B cell (primary cell): ENCODE measurements around the gene CACNG8. TPM values are rescaled to one million over a fixed set of nuclear protein-coding genes. Genes with fewer than 3 reads are reported as not detected.

Experiments
- ATAC-seq: fragments of 200-7000 bp; cut with Tn5 transposase; one replicate; pipeline ENCODE4 v1.10.0; 2021; ENCODE audit warnings: low read depth, mild to moderate bottlenecking, moderate number of reproducible peaks, moderate library complexity
- CTCF ChIA-PET: fragments of 350-600 bp; sonication (Branson Sonifier 250); formaldehyde crosslinking; loops from one replicate; lab custom pipeline; 2021; ENCODE audit warnings: antibody characterized with exemption, inconsistent platforms; lab: Charles Lee
- POLR2A ChIA-PET: fragments of 350-600 bp; sonication (Branson Sonifier 250); formaldehyde crosslinking; loops from one replicate; lab custom pipeline; 2021; ENCODE audit warnings: antibody characterized with exemption; lab: Charles Lee
- DNase-seq: peaks from one replicate; pipeline ENCODE4 v3.0.0; 2013
- H2AFZ ChIP-seq: 2 replicates; pipeline ENCODE4 v1.6.1; 2012; ENCODE audit warnings: mild to moderate bottlenecking, low read depth, low read length; ENCODE audit not compliant: insufficient read depth, poor library complexity, severe bottlenecking
- H3K27ac ChIP-seq, 2 donors: 1 replicate in 1 of 2; 2 replicates in 1 of 2; pipeline ENCODE4 v1.5.1; 2012 to 2013; ENCODE audit warnings: low read length in 2 of 2, mild to moderate bottlenecking in 2 of 2, moderate library complexity in 1 of 2
- H3K27me3 ChIP-seq, 4 experiments: fragments of 200-600 bp in 1 of 4; sonication (generic) in 1 of 4; replicated peaks in 1 of 4; 1 replicate in 2 of 4; 2 replicates in 2 of 4; pipeline versions ENCODE4 v1.6.1 to v1.7.0; 2013 to 2016; ENCODE audit warnings: low read length in 3 of 4, mild to moderate bottlenecking in 2 of 4, mixed read lengths in 1 of 4, moderate library complexity in 1 of 4; ENCODE audit not compliant: insufficient read depth in 4 of 4, control insufficient read depth in 3 of 4; ENCODE audit errors: control extremely low read depth in 1 of 4
- H3K36me3 ChIP-seq, 2 experiments: replicated peaks in 1 of 2; 1 replicate in 1 of 2; 2 replicates in 1 of 2; pipeline versions ENCODE4 v1.6.1 to v1.7.1; 2013; ENCODE audit warnings: low read length in 1 of 2; ENCODE audit not compliant: insufficient read depth in 2 of 2, control insufficient read depth in 1 of 2; ENCODE audit errors: control extremely low read depth in 1 of 2, extremely low read depth in 1 of 2
- H3K4me1 ChIP-seq, 2 donors: fragments of 200-600 bp in 1 of 2; sonication (generic) in 1 of 2; 1 replicate in 1 of 2; 2 replicates in 1 of 2; pipeline versions ENCODE4 v1.5.1 to v1.6.1; 2013 to 2017; ENCODE audit warnings: low read length in 2 of 2; ENCODE audit not compliant: control insufficient read depth in 2 of 2, insufficient read depth in 2 of 2
- H3K4me2 ChIP-seq: replicated peaks from 2 replicates; pipeline ENCODE3; 2012; ENCODE audit warnings: mild to moderate bottlenecking, low read depth, low read length; ENCODE audit not compliant: poor library complexity, severe bottlenecking
- H3K4me3 ChIP-seq, 5 experiments: fragments of 200-600 bp in 1 of 5; sonication (generic) in 1 of 5; 1 replicate in 3 of 5; 2 replicates in 2 of 5; pipeline versions ENCODE4 v1.5.1 to v1.7.0; 2011 to 2016; ENCODE audit warnings: low read length in 4 of 5, mild to moderate bottlenecking in 4 of 5, low read depth in 2 of 5, control low read depth in 1 of 5, moderate library complexity in 1 of 5; ENCODE audit not compliant: insufficient read depth in 1 of 5; ENCODE audit errors: control extremely low read depth in 1 of 5, extremely low read depth in 1 of 5
- H3K79me2 ChIP-seq: fragments of 200-600 bp; sonication (generic); one replicate; pipeline ENCODE4 v1.6.0; 2016; ENCODE audit warnings: low read length; ENCODE audit not compliant: control insufficient read depth, insufficient read depth
- H3K9ac ChIP-seq: fragments of 200-600 bp; sonication (generic); 2 replicates; pipeline ENCODE4 v1.6.1; 2017; ENCODE audit warnings: mild to moderate bottlenecking, low read length, moderate library complexity
- H3K9me3 ChIP-seq, 3 donors: one replicate each; pipeline versions ENCODE4 v1.6.1 to v1.7.1; 2013; ENCODE audit warnings: low read length in 2 of 3; ENCODE audit not compliant: control insufficient read depth in 2 of 3, insufficient read depth in 1 of 3; ENCODE audit errors: control extremely low read depth in 1 of 3
- H4K20me1 ChIP-seq: 2 replicates; pipeline ENCODE4 v1.6.0; 2012; ENCODE audit warnings: mild to moderate bottlenecking, low read length; ENCODE audit not compliant: insufficient read depth, control insufficient read depth, poor library complexity, severe bottlenecking
- H3K27ac Mint-ChIP-seq: one replicate; pipeline ENCODE4 v1.8.0; 2021; ENCODE audit warnings: mixed read lengths
- H3K27me3 Mint-ChIP-seq: one replicate; pipeline ENCODE4 v1.8.0; 2021; ENCODE audit warnings: mixed read lengths
- H3K4me1 Mint-ChIP-seq: one replicate; pipeline ENCODE4 v1.8.0; 2021; ENCODE audit warnings: mixed read lengths
- H3K4me3 Mint-ChIP-seq: one replicate; pipeline ENCODE4 v1.8.0; 2021; ENCODE audit warnings: mixed read lengths
- H3K9me3 Mint-ChIP-seq: one replicate; pipeline ENCODE4 v1.8.0; 2022; ENCODE audit warnings: mixed read lengths; ENCODE audit not compliant: insufficient read depth
- CTCF ChIP-seq: fragments of 200-600 bp; IDR thresholded peaks from one replicate; pipeline ENCODE4 v1.8.0; 2022; ENCODE audit warnings: antibody characterized with exemption, mild to moderate bottlenecking
- EZH2 ChIP-seq: IDR thresholded peaks from 2 replicates; pipeline ENCODE4 v1.6.1; 2012; ENCODE audit warnings: borderline replicate concordance, low read depth, mild to moderate bottlenecking, moderate library complexity, low read length; ENCODE audit not compliant: insufficient read depth, poor library complexity, severe bottlenecking
- WGBS: methylation state at CpG from one replicate; pipeline ENCODE4 v1.1.5; 2013; ENCODE audit warnings: missing lambda C conversion rate; ENCODE audit not compliant: insufficient coverage; 5-methylcytosine and 5-hydroxymethylcytosine counted together
- intact Hi-C: fragments of 100-400 bp; cut with micrococcal nuclease; formaldehyde crosslinking; loops from one replicate; pipeline ENCODE4 v1.10.0; 2022
- polyA plus RNA-seq: library from polyadenylated mRNA; depleted of rRNA; stranded (reverse); fragments of >200 nt; gene quantifications from 2 replicates; pipeline ENCODE4 v1.2.3, GENCODE V29; 2012
- total RNA-seq, 2 donors: library from RNA; stranded (reverse); fragments of 120-200 nt in 1 of 2; gene quantifications; 1 replicate in 1 of 2; 2 replicates in 1 of 2; pipeline versions ENCODE4 v1.2.3 to v1.2.4, GENCODE V29; 2013 to 2022

Gene CACNG8
- total and polyA plus RNA-seq, 2 donors (not counting 1 experiment from before 2014, with no cell fraction given) = not detected

DNA sequence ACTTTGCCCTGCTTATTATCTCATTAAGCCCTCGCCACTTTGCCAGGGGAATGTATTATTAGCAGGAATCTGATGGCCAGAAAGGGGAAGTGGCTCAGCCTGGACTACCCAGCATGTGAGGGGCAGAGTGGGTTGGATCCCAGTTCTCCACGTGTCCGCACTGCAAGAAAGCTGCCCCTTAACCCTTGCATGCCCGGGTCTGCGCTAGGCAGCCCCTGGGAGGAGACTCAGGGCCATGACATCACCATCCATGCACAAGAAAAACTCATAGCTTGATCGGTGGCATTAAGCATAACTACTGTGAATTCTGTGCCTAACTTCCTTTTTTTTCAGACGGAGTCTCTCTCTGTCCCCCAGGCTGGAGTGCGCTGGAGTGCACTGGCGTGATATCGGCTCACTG lies 8.9 kb downstream of the CACNG8 start:
- Mint-ChIP-seq H3K27ac (no peak overlapping the region), H3K9me3 (no peaks in the 10 kb centered on the region), H3K4me3 (no peak overlapping the region), H3K4me1 (no peaks in the 10 kb centered on the region), H3K27me3 (peaks cover 20% of the 10 kb centered on the region)
- Histone ChIP-seq H3K4me3 (no peak overlapping the region), H3K4me2 (no peak overlapping the region), H3K9me3 (peaks cover 0 to 22% (median 0%) of the 10 kb centered on the region in 3 donors), H3K36me3 (no peaks in the 10 kb centered on the region), H2AFZ (no peak overlapping the region), H4K20me1 (no peaks in the 10 kb centered on the region), H3K27ac (no peak overlapping the region), H3K4me1 (no peaks in the 10 kb centered on the region), H3K27me3 (peaks cover 0 to 12% (median 1%) of the 10 kb centered on the region in 4 experiments), H3K9ac (no peak overlapping the region), H3K79me2 (no peaks in the 10 kb centered on the region)
- WGBS = 5% methylated on average over 9 of the region's 10 CpGs
- intact Hi-C loops = no loop called here
- POLR2A ChIA-PET = no interaction called here
- ATAC-seq (no peak), DNase-seq (no peak)
- CTCF ChIA-PET = no interaction called here
- TF ChIP-seq EZH2 = no peak
- TF ChIP-seq CTCF = no peak

DNA sequence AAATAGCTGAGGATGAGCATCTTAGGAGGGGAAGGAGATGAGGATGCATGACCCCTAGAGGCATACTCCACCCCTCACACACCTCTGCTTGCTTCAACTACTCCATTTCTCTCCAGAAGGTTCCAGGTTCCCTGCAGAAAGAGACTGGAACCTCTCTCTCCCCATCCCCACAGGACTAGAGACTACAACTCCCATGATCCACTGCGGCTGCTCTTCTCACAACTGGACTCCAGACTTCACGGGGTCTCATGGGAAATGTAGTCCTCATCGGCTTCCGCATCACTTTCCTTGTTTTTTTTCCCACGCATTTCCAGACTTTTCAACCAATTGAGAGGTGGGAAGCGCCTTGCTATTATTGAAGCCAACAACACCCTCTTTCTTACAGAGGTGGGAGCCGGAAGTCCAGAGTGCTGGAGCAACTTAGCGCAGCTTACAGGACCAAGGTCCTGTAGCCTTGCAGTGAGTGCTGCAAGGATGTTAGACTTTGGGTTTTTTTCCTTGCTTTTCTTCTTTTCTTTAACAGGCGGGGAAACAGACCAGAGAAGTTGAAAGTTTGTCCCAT lies 14.8 kb downstream of the CACNG8 start:
- ChIA-PET CTCF (no interaction called here), POLR2A (no interaction called here)
- no peak for TF ChIP-seq CTCF
- TF ChIP-seq EZH2 = no peak
- H3K27ac Mint-ChIP-seq = peak overlapping the region; percentile 11
- DNase-seq (peak; percentile 81), ATAC-seq (peak; percentile 94)
- Histone ChIP-seq H3K36me3 (no peaks in the 10 kb centered on the region), H3K9ac (peak overlapping the region; percentile 58), H2AFZ (peak overlapping the region; percentile 72), H3K9me3 (peaks cover 0 to 53% (median 11%) of the 10 kb centered on the region in 3 donors), H3K4me2 (peak overlapping the region; percentile 82), H3K79me2 (no peaks in the 10 kb centered on the region), H4K20me1 (no peaks in the 10 kb centered on the region), H3K27me3 (peaks cover 0 to 58% (median 30%) of the 10 kb centered on the region in 4 experiments), H3K4me1 (peaks cover 21 to 28% of the 10 kb centered on the region in 2 donors), H3K27ac (no peak overlapping the region), H3K4me3 (peak overlapping the region in 4 of 5 experiments; percentile 46 to 67 (median 52))
- intact Hi-C loops = no loop called here
- 3% methylated on average over 5 of the region's 9 CpGs for WGBS
- peak overlapping the region; percentile 86 for H3K4me3 Mint-ChIP-seq
- peaks cover 19% of the 10 kb centered on the region for H3K4me1 Mint-ChIP-seq
- H3K9me3 Mint-ChIP-seq = no peaks in the 10 kb centered on the region
- H3K27me3 Mint-ChIP-seq = peaks cover 50% of the 10 kb centered on the region
